Dendritic cell treated with granulocyte-macrophage colony-stimulating factor and Interleukin-4, amounts not matched to agents 40 ng/mL and 50 ng/mL, for 4 days (primary cell): ENCODE data around the gene CMAS.
"Not testable (repeated sequence)": the region's sequence is repeated elsewhere in the genome, so short reads cannot be mapped to it uniquely, and the experiment has no call there.

ENCODE experiments used
- H3K27ac Mint-ChIP-seq: one replicate; pipeline ENCODE4 v1.8.0; 2022; ENCODE audit warnings: mild to moderate bottlenecking, mixed read lengths
- H3K27me3 Mint-ChIP-seq: one replicate; pipeline ENCODE4 v1.8.0; 2022; ENCODE audit warnings: mild to moderate bottlenecking, mixed read lengths
- H3K36me3 Mint-ChIP-seq: one replicate; pipeline ENCODE4 v1.8.0; 2022; ENCODE audit warnings: low read depth, mixed read lengths
- H3K4me1 Mint-ChIP-seq: one replicate; pipeline ENCODE4 v1.8.0; 2022; ENCODE audit warnings: low read depth, mixed read lengths
- H3K4me3 Mint-ChIP-seq: one replicate; pipeline ENCODE4 v1.8.0; 2022; ENCODE audit warnings: mild to moderate bottlenecking, moderate library complexity, mixed read lengths
- H3K9me3 Mint-ChIP-seq: one replicate; pipeline ENCODE4 v1.8.0; 2022; ENCODE audit warnings: mixed read lengths
- intact Hi-C: fragments of 100-400 bp; cut with micrococcal nuclease; formaldehyde crosslinking; loops from one replicate; pipeline ENCODE4 v1.15.0; 2022

Gene CMAS

DNA sequence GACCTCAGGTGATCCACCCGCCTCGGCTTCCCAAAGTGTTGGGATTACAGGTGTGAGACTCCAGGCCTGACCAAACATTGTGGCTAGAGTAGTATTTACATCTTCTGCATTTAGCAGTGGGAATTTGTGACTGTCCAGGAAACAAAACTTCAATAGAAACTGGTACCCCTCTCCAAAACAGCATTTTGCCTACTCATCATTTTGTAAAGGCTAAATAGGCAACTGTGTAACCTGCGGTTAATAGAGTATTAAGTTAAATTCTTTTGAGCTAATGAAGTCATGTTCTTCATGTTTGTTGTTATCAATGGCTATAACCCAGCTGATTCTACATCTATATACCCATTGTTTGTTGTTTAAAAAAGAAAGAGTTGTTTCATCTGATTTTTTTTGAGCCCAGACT, 8.1 kb downstream of the CMAS start:
- peaks cover 8% of the 10 kb centered on the region for H3K4me1 Mint-ChIP-seq
- no peaks in the 10 kb centered on the region for H3K9me3 Mint-ChIP-seq
- no peak overlapping the region for H3K27ac Mint-ChIP-seq
- no peak overlapping the region for H3K4me3 Mint-ChIP-seq
- peaks cover 26% of the 10 kb centered on the region for H3K36me3 Mint-ChIP-seq
- intact Hi-C loops = loop anchor here (10.0 kb wide), 1 partner anchor 619 kb away; the partner anchor contains the start of gene PYROXD1
- no peaks in the 10 kb centered on the region for H3K27me3 Mint-ChIP-seq

DNA sequence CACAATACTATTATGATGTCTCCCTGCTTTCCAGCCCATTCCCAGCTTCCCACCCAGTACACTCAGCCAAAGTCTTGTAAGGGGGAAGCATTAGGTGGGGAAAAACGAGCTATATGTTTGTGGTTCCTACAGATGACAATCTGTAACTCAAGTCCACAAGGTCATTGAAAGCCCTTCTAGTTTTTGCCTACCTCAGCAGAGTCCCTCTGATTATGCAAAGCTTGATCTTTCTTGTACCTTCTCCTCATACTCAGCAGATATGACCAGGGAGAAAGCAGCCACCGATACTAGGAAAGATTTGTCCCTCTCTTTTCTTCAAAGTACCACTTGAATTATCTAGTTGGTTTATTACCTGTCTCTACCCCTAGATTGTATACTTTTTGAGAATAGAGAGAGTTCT, 10.6 kb downstream of the CMAS start:
- Mint-ChIP-seq H3K9me3 (no peaks in the 10 kb centered on the region), H3K36me3 (peaks cover 25% of the 10 kb centered on the region), H3K27me3 (no peaks in the 10 kb centered on the region), H3K4me1 (no peaks in the 10 kb centered on the region), H3K27ac (no peak overlapping the region), H3K4me3 (no peak overlapping the region)
- intact Hi-C loops = loop anchor here (10.0 kb wide), 1 partner anchor 622 kb away; the partner anchor contains the start of gene PYROXD1

DNA sequence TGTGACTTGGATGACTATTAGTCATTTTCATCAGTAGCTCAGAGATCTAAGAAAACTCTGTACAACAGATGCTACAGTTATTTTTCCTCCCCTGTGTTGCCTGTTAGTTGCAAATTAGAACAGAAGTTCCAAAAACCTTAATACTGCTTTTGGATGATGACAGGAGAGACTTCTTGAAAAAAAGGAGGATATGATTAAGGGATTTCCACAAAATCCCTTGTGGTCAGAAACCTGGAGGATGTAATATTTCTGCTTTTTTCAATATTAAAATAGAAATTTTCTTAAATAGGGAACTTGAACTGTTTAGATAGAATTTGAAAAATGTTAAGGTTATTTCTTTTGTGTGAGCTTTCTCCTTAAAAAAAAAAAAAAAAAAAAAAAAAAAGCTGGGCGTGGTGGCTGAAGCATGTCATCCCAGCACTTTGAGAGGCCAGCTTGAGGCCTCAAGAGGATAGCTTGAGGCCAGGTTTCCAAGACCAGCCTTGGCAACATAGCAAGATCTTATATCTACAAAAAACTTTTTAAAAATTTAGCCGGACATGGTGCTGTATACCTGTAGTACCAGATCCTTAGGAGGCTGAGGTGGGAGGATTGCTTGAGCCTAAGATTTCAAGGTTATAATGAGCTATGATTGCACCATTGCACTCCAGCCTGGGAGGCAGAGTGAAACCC, 14.1 kb downstream of the CMAS start:
- Mint-ChIP-seq H3K27me3 (no peaks in the 10 kb centered on the region), H3K9me3 (no peaks in the 10 kb centered on the region), H3K4me1 (no peaks in the 10 kb centered on the region), H3K27ac (no peak overlapping the region), H3K4me3 (no peak overlapping the region), H3K36me3 (peaks cover 45% of the 10 kb centered on the region)
- intact Hi-C loops = loop anchor here (10.0 kb wide), 1 partner anchor 625 kb away; the partner anchor contains the start of gene PYROXD1

DNA sequence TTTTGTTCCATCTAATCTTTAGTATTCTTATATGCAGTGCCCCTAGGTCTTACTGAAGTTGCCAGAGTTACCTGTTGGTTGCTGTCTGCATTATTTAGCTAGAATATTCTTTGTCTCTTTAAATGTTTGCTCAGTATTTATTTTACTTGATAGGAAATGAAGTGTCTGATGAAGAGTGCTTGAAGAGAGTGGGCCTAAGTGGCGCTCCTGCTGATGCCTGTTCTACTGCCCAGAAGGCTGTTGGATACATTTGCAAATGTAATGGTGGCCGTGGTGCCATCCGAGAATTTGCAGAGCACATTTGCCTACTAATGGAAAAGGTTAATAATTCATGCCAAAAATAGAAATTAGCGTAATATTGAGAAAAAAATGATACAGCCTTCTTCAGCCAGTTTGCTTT, 18.9 kb downstream of the CMAS start:
- intact Hi-C loops = no loop called here
- H3K27me3 Mint-ChIP-seq = no peaks in the 10 kb centered on the region
- H3K4me3 Mint-ChIP-seq = no peak overlapping the region
- no peaks in the 10 kb centered on the region for H3K9me3 Mint-ChIP-seq
- peaks cover 52% of the 10 kb centered on the region for H3K36me3 Mint-ChIP-seq
- H3K27ac Mint-ChIP-seq = no peak overlapping the region
- no peaks in the 10 kb centered on the region for H3K4me1 Mint-ChIP-seq

DNA sequence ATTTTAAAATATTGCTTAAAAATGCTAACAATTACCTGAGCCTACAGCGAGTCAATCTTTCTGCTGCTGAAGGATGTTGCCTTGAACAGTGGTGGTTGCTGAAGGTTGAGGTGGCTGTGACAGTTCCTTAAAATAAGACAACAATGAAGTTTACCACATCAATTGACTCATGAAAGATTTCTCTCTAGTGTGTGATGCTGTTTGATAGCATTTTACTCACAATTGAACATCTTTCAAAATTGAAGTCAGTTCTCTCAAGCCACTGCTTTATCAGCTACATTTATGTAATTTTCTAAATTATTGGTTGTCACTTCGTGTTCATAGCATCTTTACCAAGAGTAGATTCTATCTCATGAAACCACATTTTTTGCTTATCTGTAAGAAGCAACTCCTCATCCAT, 20.3 kb downstream of the CMAS start:
- intact Hi-C loops = no loop called here
- Mint-ChIP-seq H3K4me1 (no peaks in the 10 kb centered on the region), H3K36me3 (peaks cover 52% of the 10 kb centered on the region), H3K4me3 (no peak overlapping the region), H3K27me3 (no peaks in the 10 kb centered on the region), H3K27ac (no peak overlapping the region), H3K9me3 (no peaks in the 10 kb centered on the region)

DNA sequence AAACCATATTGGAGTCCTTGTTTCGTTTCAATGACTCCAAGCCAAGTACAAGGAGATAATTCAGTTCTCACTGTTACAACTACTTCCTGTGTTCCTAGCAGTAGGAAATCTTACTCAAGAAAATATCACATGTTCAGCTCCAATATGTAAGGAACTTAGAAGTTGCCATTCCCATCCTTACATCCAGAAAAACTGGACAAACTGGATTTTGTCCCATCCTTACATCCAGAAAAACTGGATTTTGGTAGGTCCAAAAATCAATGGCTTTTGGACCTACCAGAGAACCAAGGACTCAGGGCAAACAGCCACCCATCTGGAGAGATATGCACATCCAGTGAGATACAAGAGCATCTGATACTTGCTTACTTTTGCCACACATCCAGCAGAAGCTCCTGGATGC, 23.8 kb downstream of the CMAS start:
- intact Hi-C loops = no loop called here
- Mint-ChIP-seq H3K27me3 (no peaks in the 10 kb centered on the region), H3K4me3 (no peak overlapping the region), H3K4me1 (no peaks in the 10 kb centered on the region), H3K9me3 (no peaks in the 10 kb centered on the region), H3K27ac (no peak overlapping the region), H3K36me3 (peaks cover 35% of the 10 kb centered on the region)

DNA sequence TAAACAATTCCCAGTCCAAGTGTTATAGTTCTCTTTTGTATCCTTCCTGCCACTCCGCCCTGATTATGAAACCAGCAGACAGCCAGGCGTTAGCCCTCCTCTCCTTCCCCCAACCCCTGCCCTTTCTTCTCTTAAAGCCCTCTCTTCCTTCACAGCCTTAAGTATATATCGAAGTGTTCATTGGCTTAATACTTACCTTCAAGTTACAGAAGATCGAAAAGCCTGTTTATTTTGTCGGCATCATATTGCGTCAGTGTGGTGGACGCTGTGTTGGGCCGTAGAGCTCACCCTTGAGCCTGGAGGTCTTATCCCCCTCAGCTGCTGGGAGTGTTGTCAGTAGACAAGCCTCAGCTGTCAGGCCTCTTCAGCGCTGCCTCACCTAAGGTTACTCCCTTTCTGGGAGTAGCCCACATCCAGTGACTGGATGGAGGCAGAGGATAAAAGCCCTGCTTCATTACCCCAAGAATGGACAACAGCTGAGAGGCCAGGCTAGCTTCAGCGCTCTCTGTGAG, 36.2 kb downstream of the CMAS start:
- Mint-ChIP-seq H3K4me3 (no peak overlapping the region), H3K4me1 (peaks cover 6% of the 10 kb centered on the region), H3K27me3 (no peaks in the 10 kb centered on the region), H3K9me3 (no peaks in the 10 kb centered on the region), H3K36me3 (no peaks in the 10 kb centered on the region), H3K27ac (no peak overlapping the region)
- intact Hi-C loops = loop anchor here (5.0 kb wide), 1 partner anchor 360 kb away; no protein-coding TSS in a partner anchor

DNA sequence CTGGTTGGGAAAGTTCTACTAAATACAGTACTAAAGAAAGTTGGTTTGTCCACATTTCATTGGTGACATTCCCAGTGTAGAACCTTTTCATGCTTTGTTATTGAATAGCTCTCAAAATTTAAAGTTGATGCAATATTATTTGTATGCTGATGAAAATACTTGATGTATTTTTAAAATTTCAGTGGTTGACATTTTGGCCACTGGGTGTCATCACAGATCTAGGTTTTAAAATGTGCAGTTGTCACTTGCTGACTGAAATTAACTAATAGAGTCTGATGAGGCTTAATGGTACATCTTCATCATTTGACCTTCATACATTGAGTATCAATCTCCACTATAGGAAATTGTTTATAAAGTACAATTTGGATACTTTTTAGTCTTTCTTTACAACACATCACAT, 37.1 kb downstream of the CMAS start:
- no peaks in the 10 kb centered on the region for H3K9me3 Mint-ChIP-seq
- no peak overlapping the region for H3K27ac Mint-ChIP-seq
- H3K36me3 Mint-ChIP-seq = no peaks in the 10 kb centered on the region
- intact Hi-C loops = loop anchor here (5.0 kb wide), 1 partner anchor 359 kb away; no protein-coding TSS in a partner anchor
- H3K4me1 Mint-ChIP-seq = peaks cover 6% of the 10 kb centered on the region
- H3K4me3 Mint-ChIP-seq = no peak overlapping the region
- no peaks in the 10 kb centered on the region for H3K27me3 Mint-ChIP-seq

DNA sequence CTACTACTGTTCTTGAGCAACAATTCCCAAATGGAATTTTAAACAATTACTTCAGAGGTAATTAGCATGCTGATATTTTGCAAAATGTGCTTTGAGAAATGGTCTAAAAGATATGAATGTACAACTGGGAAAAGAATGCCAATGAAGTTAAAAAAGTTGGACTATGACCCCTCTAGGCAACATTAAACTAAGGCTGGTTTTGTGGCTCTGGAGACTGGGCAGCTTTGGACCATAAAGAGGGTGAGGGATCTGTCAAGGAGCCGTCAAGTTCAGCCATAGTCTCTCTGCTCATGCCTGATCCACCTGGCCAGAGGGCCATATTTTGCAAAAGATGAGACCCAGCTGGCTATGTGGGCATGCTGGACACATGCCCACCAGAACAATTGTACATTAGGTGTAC, 38.8 kb downstream of the CMAS start:
- H3K4me1 Mint-ChIP-seq = peaks cover 6% of the 10 kb centered on the region
- no peaks in the 10 kb centered on the region for H3K27me3 Mint-ChIP-seq
- intact Hi-C loops = loop anchor here (5.0 kb wide), 1 partner anchor 357 kb away; no protein-coding TSS in a partner anchor
- H3K27ac Mint-ChIP-seq = no peak overlapping the region
- H3K9me3 Mint-ChIP-seq = peaks cover 4% of the 10 kb centered on the region
- H3K36me3 Mint-ChIP-seq = no peaks in the 10 kb centered on the region
- no peak overlapping the region for H3K4me3 Mint-ChIP-seq

DNA sequence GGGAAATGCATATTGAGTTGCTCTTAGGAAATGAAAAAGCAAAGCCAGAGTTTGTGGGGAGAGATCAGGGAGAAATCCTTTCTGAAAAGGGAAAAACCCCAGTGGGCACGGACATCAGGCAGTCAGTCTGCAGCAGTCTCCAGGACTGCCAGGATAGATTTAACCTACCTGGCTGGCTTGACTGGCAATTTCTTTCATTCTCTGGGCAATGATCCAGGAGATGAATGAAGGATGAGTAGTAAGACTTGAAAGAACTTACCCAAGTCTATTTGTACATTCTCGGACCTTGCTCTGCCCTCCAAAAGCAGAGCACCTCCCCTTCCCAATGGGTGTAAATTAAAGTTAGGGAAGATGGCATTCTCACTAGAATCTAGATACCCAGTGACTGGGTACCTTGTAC, 42.9 kb downstream of the CMAS start:
- peaks cover 13% of the 10 kb centered on the region for H3K9me3 Mint-ChIP-seq
- intact Hi-C loops = no loop called here
- H3K4me1 Mint-ChIP-seq = no peaks in the 10 kb centered on the region
- no peaks in the 10 kb centered on the region for H3K36me3 Mint-ChIP-seq
- H3K4me3 Mint-ChIP-seq = no peak overlapping the region
- H3K27me3 Mint-ChIP-seq = no peaks in the 10 kb centered on the region
- H3K27ac Mint-ChIP-seq = no peak overlapping the region

DNA sequence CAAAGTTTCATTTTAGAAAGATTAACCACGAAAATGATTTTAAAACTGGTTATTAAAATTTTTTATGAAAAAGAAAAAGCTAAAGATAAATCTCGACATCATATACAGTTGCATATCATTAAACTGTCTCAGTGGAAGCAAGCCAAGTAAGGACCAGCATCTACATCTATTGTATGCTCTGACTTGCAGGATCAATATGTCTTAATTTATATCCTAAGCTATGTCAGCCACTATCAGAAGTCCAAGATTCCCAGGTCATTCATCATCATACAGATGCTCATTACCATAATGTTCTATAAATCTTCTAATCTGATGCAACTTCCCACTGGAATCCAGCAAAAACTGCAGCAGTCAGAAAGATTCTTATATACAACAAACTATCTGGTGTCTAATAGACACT, 43.5 kb downstream of the CMAS start:
- no peaks in the 10 kb centered on the region for H3K27me3 Mint-ChIP-seq
- peaks cover 13% of the 10 kb centered on the region for H3K9me3 Mint-ChIP-seq
- H3K27ac Mint-ChIP-seq = no peak overlapping the region
- H3K4me3 Mint-ChIP-seq = no peak overlapping the region
- intact Hi-C loops = no loop called here
- no peaks in the 10 kb centered on the region for H3K36me3 Mint-ChIP-seq
- H3K4me1 Mint-ChIP-seq = no peaks in the 10 kb centered on the region

DNA sequence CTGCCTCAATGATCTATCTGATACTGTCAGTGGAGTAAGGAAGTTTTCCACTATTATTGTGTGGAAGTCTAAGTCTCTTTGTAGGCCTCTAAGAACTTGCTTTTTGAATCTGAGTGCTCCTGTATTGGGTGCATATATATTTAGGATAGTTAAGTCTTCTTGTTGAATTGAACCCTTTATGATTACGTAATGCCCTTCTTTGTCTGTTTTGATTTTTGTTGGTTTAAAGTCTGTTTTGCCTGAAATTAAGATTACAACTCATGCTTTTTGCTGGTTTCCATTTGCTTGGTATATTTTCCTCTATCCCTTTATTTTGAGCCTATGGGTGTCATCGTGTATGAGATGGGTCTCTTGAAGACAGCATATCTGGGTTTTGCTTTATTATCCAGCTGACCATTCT, 53.0 kb downstream of the CMAS start:
- H3K4me3 Mint-ChIP-seq, H3K9me3 Mint-ChIP-seq, H3K27me3 Mint-ChIP-seq, H3K36me3 Mint-ChIP-seq, H3K27ac Mint-ChIP-seq, intact Hi-C loops: not testable (repeated sequence)
- H3K4me1 Mint-ChIP-seq = peaks cover 16% of the 10 kb centered on the region

DNA sequence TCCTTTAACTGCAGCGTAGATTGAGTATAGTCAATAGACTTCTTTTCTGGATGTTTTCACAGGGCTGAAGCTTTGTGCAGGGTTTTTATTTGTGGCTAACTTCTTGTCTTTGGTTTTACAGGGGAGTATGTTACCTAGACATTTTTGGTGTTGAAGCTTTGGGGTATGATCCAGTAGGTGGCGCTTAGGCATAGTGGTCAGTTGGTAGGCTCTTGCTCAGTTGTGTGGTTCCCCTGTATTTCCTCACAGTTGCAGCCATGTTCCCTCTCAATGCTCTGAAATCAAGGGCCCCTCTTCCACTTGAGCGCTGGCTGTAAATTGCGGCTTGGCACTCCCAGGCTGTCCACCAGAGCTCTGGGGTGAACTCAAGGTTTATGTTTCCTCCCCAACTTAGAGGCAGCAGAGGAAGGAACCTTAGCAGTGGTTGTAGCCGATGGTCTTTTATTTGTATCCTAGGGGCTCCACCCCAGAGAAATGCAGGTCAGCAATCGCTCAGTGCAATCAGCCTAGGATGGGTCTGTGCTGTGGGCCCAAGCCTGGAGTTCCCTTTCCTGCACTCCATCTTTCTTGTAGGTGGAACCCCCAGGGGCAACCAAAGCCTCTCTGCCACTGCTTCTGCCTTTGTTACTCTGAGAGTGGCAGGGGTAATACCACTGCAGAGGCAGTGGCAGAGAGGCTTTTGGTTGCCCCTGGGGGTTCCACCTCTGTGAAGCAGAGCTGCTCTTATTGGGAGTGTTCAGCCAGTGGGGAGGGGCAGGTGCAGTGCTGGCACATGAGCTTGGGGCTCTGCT, 55.1 kb downstream of the CMAS start:
- Mint-ChIP-seq H3K27ac (no peak overlapping the region), H3K36me3 (no peaks in the 10 kb centered on the region), H3K4me1 (peaks cover 16% of the 10 kb centered on the region), H3K9me3 (no peaks in the 10 kb centered on the region), H3K27me3 (no peaks in the 10 kb centered on the region), H3K4me3 (no peak overlapping the region)
- intact Hi-C loops = loop anchor here (1.0 to 2.0 kb wide), 2 partner anchors 234 to 342 kb away; partner anchors contain the start of gene ST8SIA1

DNA sequence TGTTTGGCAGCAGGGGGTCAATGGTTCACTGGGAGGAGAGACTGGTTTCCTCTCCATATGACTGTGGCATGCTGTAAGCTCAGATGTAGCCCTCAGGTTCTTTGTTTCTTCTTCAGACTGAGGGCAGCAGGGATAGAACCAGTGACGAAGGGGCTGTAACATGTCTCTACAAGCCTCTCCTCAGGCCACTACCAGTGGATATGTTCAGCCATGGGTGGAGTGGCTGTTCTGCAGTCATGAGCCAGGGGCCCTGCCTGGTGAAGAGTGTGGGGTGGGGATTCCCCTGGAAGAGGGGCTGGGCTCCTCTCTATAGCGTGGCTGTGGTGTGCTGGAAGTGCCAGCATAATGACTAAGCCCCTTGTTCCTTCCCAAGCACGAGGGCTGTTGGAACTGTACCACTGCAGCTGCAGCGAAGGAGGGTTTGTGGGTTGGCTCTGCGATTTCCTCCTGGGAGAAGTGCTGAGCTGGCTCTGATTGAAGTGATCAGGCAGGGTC, 55.8 kb downstream of the CMAS start:
- Mint-ChIP-seq H3K4me1 (peaks cover 16% of the 10 kb centered on the region), H3K27ac (no peak overlapping the region), H3K4me3 (no peak overlapping the region), H3K9me3 (no peaks in the 10 kb centered on the region), H3K27me3 (no peaks in the 10 kb centered on the region), H3K36me3 (no peaks in the 10 kb centered on the region)
- intact Hi-C loops = loop anchor here (1.0 to 2.0 kb wide), 2 partner anchors 233 to 342 kb away; partner anchors contain the start of gene ST8SIA1
